DMS153 treated with DMSO at 0.1 percent for 48 hours (cell line): ENCODE data around the gene CARHSP1.
"Not testable (repeated sequence)": the region's sequence is repeated elsewhere in the genome, so short reads cannot be mapped to it uniquely, and the experiment has no call there.

Experiments
- DNase-seq: peaks from one replicate; lab custom pipeline; 2025; ENCODE audit not compliant: unreplicated experiment; lab: John Stamatoyannopoulos, UW

Gene CARHSP1

GRCh38 chr16:8868416-8869211 lies at the start of gene CARHSP1:
Gene CARHSP1, minus strand, starts transcription at chr16:8869006. Its CDS starts 9,678 bp downstream, at chr16:8859328.
- peak; percentile 78 for DNase-seq

GRCh38 chr16:8917336-8917735 lies 48.5 kb upstream of the CARHSP1 start:
- DNase-seq = not testable (repeated sequence)

- no peak for DNase-seq
Observed at GRCh38 chr16:8916541-8917225, 47.9 kb upstream of the CARHSP1 start.

- DNase-seq = no peak
Observed at GRCh38 chr16:8915722-8916301, 47.0 kb upstream of the CARHSP1 start.

GRCh38 chr16:8914098-8914497 lies 45.3 kb upstream of the CARHSP1 start:
- DNase-seq = no peak

GRCh38 chr16:8912793-8913192 lies 44.0 kb upstream of the CARHSP1 start:
- no peak for DNase-seq

GRCh38 chr16:8910811-8911210 lies 42.0 kb upstream of the CARHSP1 start:
- no peak for DNase-seq

GRCh38 chr16:8908810-8909468 lies 40.1 kb upstream of the CARHSP1 start:
- DNase-seq = no peak

GRCh38 chr16:8907096-8907495 lies 38.3 kb upstream of the CARHSP1 start:
- DNase-seq = no peak

- DNase-seq = no peak
Observed at GRCh38 chr16:8905795-8906591, 37.2 kb upstream of the CARHSP1 start.

GRCh38 chr16:8905168-8905762 lies 36.5 kb upstream of the CARHSP1 start:
- no peak for DNase-seq

GRCh38 chr16:8904018-8904430 lies 35.2 kb upstream of the CARHSP1 start:
- DNase-seq = no peak

- DNase-seq = no peak
Observed at GRCh38 chr16:8903004-8903403, 34.2 kb upstream of the CARHSP1 start.

GRCh38 chr16:8901320-8901861 lies 32.6 kb upstream of the CARHSP1 start:
- no peak for DNase-seq

- DNase-seq = no peak
Observed at GRCh38 chr16:8900343-8900742, 31.5 kb upstream of the CARHSP1 start.

GRCh38 chr16:8899709-8900317 lies 31.0 kb upstream of the CARHSP1 start:
- no peak for DNase-seq

- DNase-seq = no peak
Observed at GRCh38 chr16:8898660-8899318, 30.0 kb upstream of the CARHSP1 start.

- no peak for DNase-seq
Observed at GRCh38 chr16:8894736-8895334, 26.0 kb upstream of the CARHSP1 start.
